Left colon (tissue), 2 donors: ENCODE results near the gene ZBTB44. TPM values are rescaled to one million over a fixed set of nuclear protein-coding genes. Genes with fewer than 3 reads are reported as not detected.
"Not testable (repeated sequence)": the region's sequence is repeated elsewhere in the genome, so short reads cannot be mapped to it uniquely, and the experiment has no call there.

Source experiments
- ATAC-seq: fragments of 200-7000 bp; cut with Tn5 transposase; one replicate; pipeline ENCODE4 v1.9.1; 2020; ENCODE audit warnings: mild to moderate bottlenecking, moderate library complexity
- DNase-seq, 2 donors: peaks; one replicate each; pipeline ENCODE4 v3.0.0-alpha.2; 2020
- intact Hi-C, 2 donors: fragments of 100-400 bp; cut with DNase I in 1 of 2; cut with micrococcal nuclease in 1 of 2; formaldehyde crosslinking; loops; one replicate each; pipeline versions ENCODE4 v1.11.2 to v1.14.0; 2022; cut with DNase I, micrococcal nuclease
- total RNA-seq, 2 donors: library from RNA; stranded (reverse); fragmentation: NEBNext Ultra II Directional; extraction: Animal tissue kit (Norgen Biotek cat#: 25700); gene quantifications; one replicate each; pipeline ENCODE4 v1.2.1, GENCODE V29; 2021
- donor health status: DM: no; HTN: no; CAD: no.
- donor health status: DM: yes; HTN: yes; CAD: no.

The ZBTB44 gene
- total RNA-seq, 2 donors from 2014 or later, result 23.3 to 30.2 TPM

GRCh38 chr11:130204703-130205095 is 110.0 kb downstream of the ZBTB44 start:
- DNase-seq, result peak in 1 of 2 donors; percentile 2
- ATAC-seq, result no peak
- intact Hi-C loops, result no loop called here

- ATAC-seq, result peak; percentile 45
- DNase-seq, result peak; percentile 16 to 47
- intact Hi-C loops, result no loop called here
Measured at GRCh38 chr11:130203766-130204702, 110.7 kb downstream of the ZBTB44 start.

GRCh38 chr11:130202818-130203689 is 111.7 kb downstream of the ZBTB44 start:
- DNase-seq (peak; percentile 9 to 19), ATAC-seq (no peak)
- intact Hi-C loops, result no loop called here

- intact Hi-C loops, result no loop called here
- no peak for DNase-seq
- no peak for ATAC-seq
Measured at GRCh38 chr11:130202009-130202817, 112.5 kb downstream of the ZBTB44 start.

GRCh38 chr11:130201026-130201425 is 113.7 kb downstream of the ZBTB44 start:
- intact Hi-C loops, result no loop called here
- ATAC-seq (no peak), DNase-seq (no peak)

GRCh38 chr11:130199792-130200191 is 114.9 kb downstream of the ZBTB44 start:
- intact Hi-C loops, result no loop called here
- ATAC-seq, result no peak
- no peak for DNase-seq

- ATAC-seq, result no peak
- intact Hi-C loops, result no loop called here
- no peak for DNase-seq
Measured at GRCh38 chr11:130198964-130199363, 115.8 kb downstream of the ZBTB44 start.

- DNase-seq (no peak), ATAC-seq (no peak)
- intact Hi-C loops, result no loop called here
Measured at GRCh38 chr11:130198292-130198691, 116.4 kb downstream of the ZBTB44 start.

GRCh38 chr11:130197386-130198035 is 117.2 kb downstream of the ZBTB44 start:
- DNase-seq (no peak), ATAC-seq (no peak)
- intact Hi-C loops, result no loop called here

- ATAC-seq (no peak), DNase-seq (no peak)
- intact Hi-C loops, result no loop called here
Measured at GRCh38 chr11:130194241-130195023, 120.3 kb downstream of the ZBTB44 start.

- peak; percentile 4 for ATAC-seq
- intact Hi-C loops, DNase-seq: not testable (repeated sequence)
Measured at GRCh38 chr11:130193551-130193950, 121.2 kb downstream of the ZBTB44 start.

- ATAC-seq, result peak; percentile 4
- no peak for DNase-seq
Measured at GRCh38 chr11:130192845-130193267, 121.9 kb downstream of the ZBTB44 start.

GRCh38 chr11:130191896-130192295 is 122.8 kb downstream of the ZBTB44 start:
- intact Hi-C loops, result no loop called here
- ATAC-seq (no peak), DNase-seq (no peak)

More at GRCh38 chr11:130192845-130193267, 121.9 kb downstream of the ZBTB44 start:
- intact Hi-C loops, result no loop called here

GRCh38 chr11:130190371-130190881 is 124.3 kb downstream of the ZBTB44 start:
- intact Hi-C loops, result no loop called here
- ATAC-seq (peak; percentile 26), DNase-seq (peak; percentile 72 to 73)

GRCh38 chr11:130189492-130190210 is 125.1 kb downstream of the ZBTB44 start:
- ATAC-seq (peak; percentile 78), DNase-seq (peak; percentile 79 to 82)
- intact Hi-C loops, result no loop called here

GRCh38 chr11:130188585-130189347 is 126.0 kb downstream of the ZBTB44 start:
- intact Hi-C loops, result no loop called here
- DNase-seq (no peak), ATAC-seq (no peak)
